B cell (primary cell): ENCODE data around the gene ABCA6. TPM values are rescaled to one million over a fixed set of nuclear protein-coding genes. Genes with fewer than 3 reads are reported as not detected.

ENCODE experiments used
- ATAC-seq: fragments of 200-7000 bp; cut with Tn5 transposase; one replicate; pipeline ENCODE4 v1.10.0; 2021; ENCODE audit warnings: low read depth, mild to moderate bottlenecking, moderate number of reproducible peaks, moderate library complexity
- CTCF ChIA-PET: fragments of 350-600 bp; sonication (Branson Sonifier 250); formaldehyde crosslinking; loops from one replicate; lab custom pipeline; 2021; ENCODE audit warnings: antibody characterized with exemption, inconsistent platforms; lab: Charles Lee
- POLR2A ChIA-PET: fragments of 350-600 bp; sonication (Branson Sonifier 250); formaldehyde crosslinking; loops from one replicate; lab custom pipeline; 2021; ENCODE audit warnings: antibody characterized with exemption; lab: Charles Lee
- DNase-seq: peaks from one replicate; pipeline ENCODE4 v3.0.0; 2013
- H2AFZ ChIP-seq: 2 replicates; pipeline ENCODE4 v1.6.1; 2012; ENCODE audit warnings: mild to moderate bottlenecking, low read depth, low read length; ENCODE audit not compliant: insufficient read depth, poor library complexity, severe bottlenecking
- H3K27ac ChIP-seq, 2 donors: 1 replicate in 1 of 2; 2 replicates in 1 of 2; pipeline ENCODE4 v1.5.1; 2012 to 2013; ENCODE audit warnings: low read length in 2 of 2, mild to moderate bottlenecking in 2 of 2, moderate library complexity in 1 of 2
- H3K27me3 ChIP-seq, 4 experiments: fragments of 200-600 bp in 1 of 4; sonication (generic) in 1 of 4; replicated peaks in 1 of 4; 1 replicate in 2 of 4; 2 replicates in 2 of 4; pipeline versions ENCODE4 v1.6.1 to v1.7.0; 2013 to 2016; ENCODE audit warnings: low read length in 3 of 4, mild to moderate bottlenecking in 2 of 4, mixed read lengths in 1 of 4, moderate library complexity in 1 of 4; ENCODE audit not compliant: insufficient read depth in 4 of 4, control insufficient read depth in 3 of 4; ENCODE audit errors: control extremely low read depth in 1 of 4
- H3K36me3 ChIP-seq, 2 experiments: replicated peaks in 1 of 2; 1 replicate in 1 of 2; 2 replicates in 1 of 2; pipeline versions ENCODE4 v1.6.1 to v1.7.1; 2013; ENCODE audit warnings: low read length in 1 of 2; ENCODE audit not compliant: insufficient read depth in 2 of 2, control insufficient read depth in 1 of 2; ENCODE audit errors: control extremely low read depth in 1 of 2, extremely low read depth in 1 of 2
- H3K4me1 ChIP-seq, 2 donors: fragments of 200-600 bp in 1 of 2; sonication (generic) in 1 of 2; 1 replicate in 1 of 2; 2 replicates in 1 of 2; pipeline versions ENCODE4 v1.5.1 to v1.6.1; 2013 to 2017; ENCODE audit warnings: low read length in 2 of 2; ENCODE audit not compliant: control insufficient read depth in 2 of 2, insufficient read depth in 2 of 2
- H3K4me2 ChIP-seq: replicated peaks from 2 replicates; pipeline ENCODE3; 2012; ENCODE audit warnings: mild to moderate bottlenecking, low read depth, low read length; ENCODE audit not compliant: poor library complexity, severe bottlenecking
- H3K4me3 ChIP-seq, 5 experiments: fragments of 200-600 bp in 1 of 5; sonication (generic) in 1 of 5; 1 replicate in 3 of 5; 2 replicates in 2 of 5; pipeline versions ENCODE4 v1.5.1 to v1.7.0; 2011 to 2016; ENCODE audit warnings: low read length in 4 of 5, mild to moderate bottlenecking in 4 of 5, low read depth in 2 of 5, control low read depth in 1 of 5, moderate library complexity in 1 of 5; ENCODE audit not compliant: insufficient read depth in 1 of 5; ENCODE audit errors: control extremely low read depth in 1 of 5, extremely low read depth in 1 of 5
- H3K79me2 ChIP-seq: fragments of 200-600 bp; sonication (generic); one replicate; pipeline ENCODE4 v1.6.0; 2016; ENCODE audit warnings: low read length; ENCODE audit not compliant: control insufficient read depth, insufficient read depth
- H3K9ac ChIP-seq: fragments of 200-600 bp; sonication (generic); 2 replicates; pipeline ENCODE4 v1.6.1; 2017; ENCODE audit warnings: mild to moderate bottlenecking, low read length, moderate library complexity
- H3K9me3 ChIP-seq, 3 donors: one replicate each; pipeline versions ENCODE4 v1.6.1 to v1.7.1; 2013; ENCODE audit warnings: low read length in 2 of 3; ENCODE audit not compliant: control insufficient read depth in 2 of 3, insufficient read depth in 1 of 3; ENCODE audit errors: control extremely low read depth in 1 of 3
- H4K20me1 ChIP-seq: 2 replicates; pipeline ENCODE4 v1.6.0; 2012; ENCODE audit warnings: mild to moderate bottlenecking, low read length; ENCODE audit not compliant: insufficient read depth, control insufficient read depth, poor library complexity, severe bottlenecking
- H3K27ac Mint-ChIP-seq: one replicate; pipeline ENCODE4 v1.8.0; 2021; ENCODE audit warnings: mixed read lengths
- H3K27me3 Mint-ChIP-seq: one replicate; pipeline ENCODE4 v1.8.0; 2021; ENCODE audit warnings: mixed read lengths
- H3K4me1 Mint-ChIP-seq: one replicate; pipeline ENCODE4 v1.8.0; 2021; ENCODE audit warnings: mixed read lengths
- H3K4me3 Mint-ChIP-seq: one replicate; pipeline ENCODE4 v1.8.0; 2021; ENCODE audit warnings: mixed read lengths
- H3K9me3 Mint-ChIP-seq: one replicate; pipeline ENCODE4 v1.8.0; 2022; ENCODE audit warnings: mixed read lengths; ENCODE audit not compliant: insufficient read depth
- CTCF ChIP-seq: fragments of 200-600 bp; IDR thresholded peaks from one replicate; pipeline ENCODE4 v1.8.0; 2022; ENCODE audit warnings: antibody characterized with exemption, mild to moderate bottlenecking
- EZH2 ChIP-seq: IDR thresholded peaks from 2 replicates; pipeline ENCODE4 v1.6.1; 2012; ENCODE audit warnings: borderline replicate concordance, low read depth, mild to moderate bottlenecking, moderate library complexity, low read length; ENCODE audit not compliant: insufficient read depth, poor library complexity, severe bottlenecking
- WGBS: methylation state at CpG from one replicate; pipeline ENCODE4 v1.1.5; 2013; ENCODE audit warnings: missing lambda C conversion rate; ENCODE audit not compliant: insufficient coverage; 5-methylcytosine and 5-hydroxymethylcytosine counted together
- intact Hi-C: fragments of 100-400 bp; cut with micrococcal nuclease; formaldehyde crosslinking; loops from one replicate; pipeline ENCODE4 v1.10.0; 2022
- polyA plus RNA-seq: library from polyadenylated mRNA; depleted of rRNA; stranded (reverse); fragments of >200 nt; gene quantifications from 2 replicates; pipeline ENCODE4 v1.2.3, GENCODE V29; 2012
- total RNA-seq, 2 donors: library from RNA; stranded (reverse); fragments of 120-200 nt in 1 of 2; gene quantifications; 1 replicate in 1 of 2; 2 replicates in 1 of 2; pipeline versions ENCODE4 v1.2.3 to v1.2.4, GENCODE V29; 2013 to 2022

Gene ABCA6
- total and polyA plus RNA-seq, 2 donors (not counting 1 experiment from before 2014, with no cell fraction given): 0.18 to 1.4 TPM

- Histone ChIP-seq H3K9ac (no peak overlapping the region), H3K27ac (no peak overlapping the region), H3K4me1 (no peaks in the 10 kb centered on the region), H3K4me2 (no peak overlapping the region), H3K4me3 (no peak overlapping the region), H4K20me1 (no peaks in the 10 kb centered on the region), H2AFZ (no peak overlapping the region), H3K9me3 (no peaks in the 10 kb centered on the region), H3K27me3 (no peaks in the 10 kb centered on the region), H3K79me2 (no peaks in the 10 kb centered on the region), H3K36me3 (no peaks in the 10 kb centered on the region)
- H3K9me3 Mint-ChIP-seq: no peaks in the 10 kb centered on the region
- TF ChIP-seq CTCF (no peak), EZH2 (no peak)
- no CpG with 5 or more reads among the region's 1 CpG for WGBS
- CTCF ChIA-PET: no interaction called here
- intact Hi-C loops: no loop called here
- no peak overlapping the region for H3K4me3 Mint-ChIP-seq
- H3K27me3 Mint-ChIP-seq: no peaks in the 10 kb centered on the region
- H3K4me1 Mint-ChIP-seq: no peaks in the 10 kb centered on the region
- DNase-seq (no peak), ATAC-seq (no peak)
- H3K27ac Mint-ChIP-seq: no peak overlapping the region
- POLR2A ChIA-PET: no interaction called here
Observed at GRCh38 chr17:69188064-69188463, 46.4 kb upstream of the ABCA6 start.

GRCh38 chr17:69187294-69187693, 45.6 kb upstream of the ABCA6 start:
- Histone ChIP-seq H3K27me3 (no peaks in the 10 kb centered on the region), H3K4me2 (no peak overlapping the region), H3K4me3 (no peak overlapping the region), H3K9ac (no peak overlapping the region), H3K79me2 (no peaks in the 10 kb centered on the region), H3K4me1 (no peaks in the 10 kb centered on the region), H3K9me3 (no peaks in the 10 kb centered on the region), H3K27ac (no peak overlapping the region), H4K20me1 (no peaks in the 10 kb centered on the region), H2AFZ (no peak overlapping the region), H3K36me3 (no peaks in the 10 kb centered on the region)
- no peaks in the 10 kb centered on the region for H3K9me3 Mint-ChIP-seq
- H3K4me3 Mint-ChIP-seq: no peak overlapping the region
- CTCF ChIA-PET: no interaction called here
- DNase-seq (no peak), ATAC-seq (no peak)
- no peak for TF ChIP-seq CTCF
- no peak for TF ChIP-seq EZH2
- H3K4me1 Mint-ChIP-seq: no peaks in the 10 kb centered on the region
- H3K27me3 Mint-ChIP-seq: no peaks in the 10 kb centered on the region
- POLR2A ChIA-PET: no interaction called here
- intact Hi-C loops: no loop called here
- no peak overlapping the region for H3K27ac Mint-ChIP-seq
